ENCODE data around the gene NODAL.

NODAL gene

DNA sequence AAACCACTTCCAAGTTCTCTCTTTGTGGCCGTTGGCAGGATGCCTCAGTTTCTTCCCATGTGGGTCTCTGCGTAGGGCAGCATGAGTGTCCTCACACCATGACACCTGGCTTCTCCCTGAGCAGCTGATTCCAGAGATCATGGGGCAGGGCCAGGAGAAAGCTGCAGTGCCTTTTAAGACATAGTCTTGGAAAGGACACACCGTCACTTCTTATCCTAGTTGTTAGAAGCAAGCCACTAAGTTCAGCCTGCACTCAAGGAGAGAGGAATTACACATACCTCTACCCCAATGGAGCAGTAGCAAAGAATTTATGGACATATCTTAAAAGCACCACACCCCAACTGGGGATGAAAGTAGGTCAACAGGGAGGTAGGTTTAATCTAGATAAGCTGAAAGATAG lies 16.4 kb downstream of the NODAL start:
- Histone ChIP-seq H3K36me3 (ENCODE audit: insufficient read depth, low read depth, low read length) (peaks cover 97% of the 10 kb centered on the region), H3K27me3 (ENCODE audit: insufficient read depth, low read length) (no peaks in the 10 kb centered on the region)

DNA sequence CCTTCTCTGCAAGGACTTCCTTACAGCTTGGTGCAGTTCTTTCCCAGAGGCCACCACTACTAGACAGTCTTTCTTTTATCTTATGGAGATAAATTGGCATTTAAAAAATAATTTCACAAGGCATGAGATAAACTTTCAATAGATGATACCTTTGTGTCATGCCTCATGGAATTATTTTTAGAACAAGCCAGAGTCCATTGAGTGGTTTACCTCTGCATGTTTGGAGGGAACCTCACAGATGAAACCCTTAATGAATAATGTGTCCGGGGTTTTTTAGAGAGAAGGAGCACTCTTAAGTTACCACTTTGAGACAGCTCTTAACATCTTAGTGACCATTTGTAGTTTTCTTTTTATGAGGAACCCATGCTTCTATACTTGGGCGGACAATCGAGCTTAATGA lies 17.2 kb downstream of the NODAL start:
- no peak overlapping the region for H3K9ac ChIP-seq (ENCODE audit: low read depth, low read length)
- H3K27me3 ChIP-seq (ENCODE audit: insufficient read depth, low read length): no peaks in the 10 kb centered on the region
- no peaks in the 10 kb centered on the region for H3K9me3 ChIP-seq (ENCODE audit: insufficient read depth, low read depth, low read length)
- peaks cover 9% of the 10 kb centered on the region for H3K4me1 ChIP-seq (ENCODE audit: insufficient read depth, low read length)
- H3K4me3 ChIP-seq (ENCODE audit: low read length): no peak overlapping the region
- peaks cover 99% of the 10 kb centered on the region for H3K36me3 ChIP-seq (ENCODE audit: insufficient read depth, low read depth, low read length)
- no peak overlapping the region for H3K27ac ChIP-seq (ENCODE audit: low read length)

More for the DNA sequence above, 16.4 kb downstream of the NODAL start:
- Histone ChIP-seq H3K9ac (ENCODE audit: low read depth, low read length) (no peak overlapping the region), H3K27ac (ENCODE audit: low read length) (no peak overlapping the region), H3K4me3 (ENCODE audit: low read length) (no peak overlapping the region), H3K9me3 (ENCODE audit: insufficient read depth, low read depth, low read length) (no peaks in the 10 kb centered on the region), H3K4me1 (ENCODE audit: insufficient read depth, low read length) (peaks cover 9% of the 10 kb centered on the region)

DNA sequence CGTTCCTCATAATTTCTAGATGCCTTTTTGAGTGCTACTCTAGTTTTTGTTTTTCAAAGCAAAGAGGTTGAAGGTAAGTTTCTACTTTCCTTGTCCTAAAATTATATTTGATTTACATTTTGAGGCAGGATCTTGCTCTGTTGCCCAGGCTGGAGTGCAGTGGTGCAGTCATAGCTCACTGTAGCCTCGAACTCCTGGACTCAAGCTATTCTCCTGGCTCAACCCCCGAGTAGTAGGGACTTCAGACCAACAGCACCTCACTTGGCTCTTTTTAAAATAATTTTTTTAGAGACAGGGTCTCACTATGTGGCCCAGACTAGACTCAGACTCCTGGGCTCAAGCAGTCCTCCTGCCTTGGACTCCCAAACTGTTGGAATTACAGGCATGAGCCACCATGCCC lies 22.8 kb downstream of the NODAL start:
- no peak overlapping the region for H3K27ac ChIP-seq (ENCODE audit: low read length)
- H3K27me3 ChIP-seq (ENCODE audit: insufficient read depth, low read length): no peaks in the 10 kb centered on the region
- no peaks in the 10 kb centered on the region for H3K9me3 ChIP-seq (ENCODE audit: insufficient read depth, low read depth, low read length)
- H3K9ac ChIP-seq (ENCODE audit: low read depth, low read length): no peak overlapping the region
- H3K36me3 ChIP-seq (ENCODE audit: insufficient read depth, low read depth, low read length): peaks cover 43% of the 10 kb centered on the region
- no peak overlapping the region for H3K4me3 ChIP-seq (ENCODE audit: low read length)
- H3K4me1 ChIP-seq (ENCODE audit: insufficient read depth, low read length): peaks cover 5% of the 10 kb centered on the region; the same call in 1 of the 2 replicates

DNA sequence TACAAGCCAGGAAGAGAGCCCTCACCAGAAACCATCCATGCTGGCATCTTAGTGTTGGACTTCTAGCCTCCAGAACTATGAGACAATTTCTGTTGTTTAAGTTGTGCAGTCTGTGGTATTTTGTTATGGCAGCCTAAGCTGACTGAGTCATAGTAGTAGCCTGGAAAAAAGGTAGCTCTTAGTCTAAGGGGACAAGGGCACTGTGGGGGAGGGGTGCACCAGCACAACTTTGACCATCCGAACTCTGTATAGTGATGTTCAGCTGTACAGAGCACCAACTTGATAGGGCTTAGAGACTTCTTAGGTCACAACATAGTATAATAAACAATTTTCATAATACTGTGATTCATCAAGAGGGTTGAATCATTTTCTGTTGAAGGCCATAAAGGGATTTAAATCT lies 23.3 kb downstream of the NODAL start:
- H3K9me3 ChIP-seq (ENCODE audit: insufficient read depth, low read depth, low read length): no peaks in the 10 kb centered on the region
- H3K36me3 ChIP-seq (ENCODE audit: insufficient read depth, low read depth, low read length): peaks cover 38% of the 10 kb centered on the region
- no peak overlapping the region for H3K27ac ChIP-seq (ENCODE audit: low read length)
- no peaks in the 10 kb centered on the region for H3K27me3 ChIP-seq (ENCODE audit: insufficient read depth, low read length)
- H3K4me1 ChIP-seq (ENCODE audit: insufficient read depth, low read length): peaks cover under 1% of the 10 kb centered on the region; the same call in 1 of the 2 replicates
- H3K9ac ChIP-seq (ENCODE audit: low read depth, low read length): no peak overlapping the region
- H3K4me3 ChIP-seq (ENCODE audit: low read length): no peak overlapping the region

DNA sequence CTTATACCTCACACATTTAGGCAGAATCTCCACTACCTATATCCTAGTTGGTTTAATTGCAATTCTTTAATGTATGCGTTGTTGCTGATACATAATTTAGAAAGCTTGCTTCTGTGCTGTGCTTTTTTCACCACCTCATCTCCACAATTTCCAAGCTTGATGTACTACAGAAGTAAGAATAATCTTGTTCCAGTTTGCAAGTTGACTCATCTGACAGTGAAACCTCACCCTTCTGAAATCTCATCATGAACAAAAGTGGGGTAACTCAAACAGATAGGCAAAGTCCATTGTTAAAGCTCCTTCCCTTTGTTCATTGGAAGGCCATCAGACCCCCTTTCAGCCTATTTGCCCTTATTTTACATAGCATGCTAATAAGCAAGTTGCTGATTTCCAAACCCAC lies 23.9 kb downstream of the NODAL start:
- no peaks in the 10 kb centered on the region for H3K27me3 ChIP-seq (ENCODE audit: insufficient read depth, low read length)
- peaks cover 32% of the 10 kb centered on the region for H3K36me3 ChIP-seq (ENCODE audit: insufficient read depth, low read depth, low read length)

DNA sequence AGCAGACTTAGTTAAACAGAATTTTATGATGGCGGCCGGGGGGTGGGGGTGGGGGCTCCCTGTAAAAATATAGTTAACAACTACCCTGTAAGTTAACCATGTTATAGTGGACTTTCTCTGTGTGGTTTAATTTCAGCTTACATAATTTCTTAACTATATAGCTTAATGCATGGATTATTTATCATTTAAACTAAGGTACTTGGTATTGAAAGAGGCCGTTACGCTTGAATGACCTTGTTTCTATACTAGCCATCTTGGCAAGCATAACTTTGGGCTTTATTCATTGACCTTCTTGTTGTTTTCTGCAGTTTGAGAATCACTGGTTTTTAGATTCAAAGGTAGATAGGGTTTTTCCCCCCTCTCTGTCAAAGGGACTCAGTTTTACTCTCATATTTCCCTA lies 29.1 kb downstream of the NODAL start:
- no peaks in the 10 kb centered on the region for H3K9me3 ChIP-seq (ENCODE audit: insufficient read depth, low read depth, low read length)
- H3K27me3 ChIP-seq (ENCODE audit: insufficient read depth, low read length): no peaks in the 10 kb centered on the region
- no peak overlapping the region for H3K9ac ChIP-seq (ENCODE audit: low read depth, low read length)
- H3K27ac ChIP-seq (ENCODE audit: low read length): no peak overlapping the region
- peaks cover 25% of the 10 kb centered on the region for H3K36me3 ChIP-seq (ENCODE audit: insufficient read depth, low read depth, low read length)
- H3K4me1 ChIP-seq (ENCODE audit: insufficient read depth, low read length): peaks cover 9% of the 10 kb centered on the region
- H3K4me3 ChIP-seq (ENCODE audit: low read length): no peak overlapping the region

More for the DNA sequence above, 23.9 kb downstream of the NODAL start:
- no peaks in the 10 kb centered on the region; the same call in 1 of the 2 replicates for H3K4me1 ChIP-seq (ENCODE audit: insufficient read depth, low read length)
- H3K9ac ChIP-seq (ENCODE audit: low read depth, low read length): no peak overlapping the region
- no peaks in the 10 kb centered on the region for H3K9me3 ChIP-seq (ENCODE audit: insufficient read depth, low read depth, low read length)
- H3K27ac ChIP-seq (ENCODE audit: low read length): no peak overlapping the region
- no peak overlapping the region for H3K4me3 ChIP-seq (ENCODE audit: low read length)

DNA sequence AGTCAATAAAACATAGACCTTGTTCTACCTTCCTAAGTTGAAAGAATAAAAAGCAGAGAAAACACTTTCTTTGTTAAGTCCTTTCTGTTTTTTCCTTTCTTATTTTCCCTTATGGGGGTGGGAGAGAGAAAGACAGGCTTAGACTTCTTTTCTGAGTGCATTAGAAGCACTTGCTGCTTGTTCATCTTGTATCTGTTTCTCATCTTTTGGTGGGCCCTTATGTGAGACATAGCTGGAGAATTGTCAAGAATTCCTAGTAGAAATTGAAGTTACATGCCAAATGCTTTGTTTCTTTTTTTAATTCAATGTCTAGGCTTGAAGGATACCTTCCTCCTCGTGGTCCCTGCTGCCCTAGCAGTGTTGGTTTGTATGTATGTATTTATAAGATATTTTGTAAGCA lies 30.9 kb downstream of the NODAL start:
- Histone ChIP-seq H3K27ac (ENCODE audit: low read length) (no peak overlapping the region), H3K4me3 (ENCODE audit: low read length) (no peak overlapping the region), H3K9ac (ENCODE audit: low read depth, low read length) (no peak overlapping the region), H3K4me1 (ENCODE audit: insufficient read depth, low read length) (peaks cover 19% of the 10 kb centered on the region), H3K27me3 (ENCODE audit: insufficient read depth, low read length) (no peaks in the 10 kb centered on the region), H3K36me3 (ENCODE audit: insufficient read depth, low read depth, low read length) (peaks cover 31% of the 10 kb centered on the region), H3K9me3 (ENCODE audit: insufficient read depth, low read depth, low read length) (no peaks in the 10 kb centered on the region)

DNA sequence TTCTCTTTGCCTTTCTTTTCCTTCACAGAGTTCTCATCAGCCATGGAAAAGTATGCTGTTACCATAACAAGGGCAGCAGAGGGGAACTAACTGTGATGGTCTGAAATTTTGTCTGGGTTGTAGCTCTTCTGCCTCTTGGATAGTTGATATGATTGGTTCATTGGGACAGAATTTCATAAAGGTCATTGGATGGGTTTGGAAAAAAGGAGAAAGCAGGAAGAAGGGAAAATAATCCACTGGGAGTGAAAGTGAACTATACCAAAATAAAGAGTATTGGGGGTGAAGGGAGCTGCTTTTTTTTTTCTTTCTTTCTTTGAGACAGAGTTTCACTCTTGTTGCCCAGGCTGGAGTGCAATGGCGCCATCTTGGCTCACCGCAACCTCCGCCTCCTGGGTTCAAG lies 31.7 kb downstream of the NODAL start:
- H3K9me3 ChIP-seq (ENCODE audit: insufficient read depth, low read depth, low read length): no peaks in the 10 kb centered on the region
- no peak overlapping the region for H3K27ac ChIP-seq (ENCODE audit: low read length)
- no peak overlapping the region for H3K4me3 ChIP-seq (ENCODE audit: low read length)
- H3K36me3 ChIP-seq (ENCODE audit: insufficient read depth, low read depth, low read length): peaks cover 31% of the 10 kb centered on the region
- no peaks in the 10 kb centered on the region for H3K27me3 ChIP-seq (ENCODE audit: insufficient read depth, low read length)
- no peak overlapping the region for H3K9ac ChIP-seq (ENCODE audit: low read depth, low read length)
- H3K4me1 ChIP-seq (ENCODE audit: insufficient read depth, low read length): peaks cover 20% of the 10 kb centered on the region

DNA sequence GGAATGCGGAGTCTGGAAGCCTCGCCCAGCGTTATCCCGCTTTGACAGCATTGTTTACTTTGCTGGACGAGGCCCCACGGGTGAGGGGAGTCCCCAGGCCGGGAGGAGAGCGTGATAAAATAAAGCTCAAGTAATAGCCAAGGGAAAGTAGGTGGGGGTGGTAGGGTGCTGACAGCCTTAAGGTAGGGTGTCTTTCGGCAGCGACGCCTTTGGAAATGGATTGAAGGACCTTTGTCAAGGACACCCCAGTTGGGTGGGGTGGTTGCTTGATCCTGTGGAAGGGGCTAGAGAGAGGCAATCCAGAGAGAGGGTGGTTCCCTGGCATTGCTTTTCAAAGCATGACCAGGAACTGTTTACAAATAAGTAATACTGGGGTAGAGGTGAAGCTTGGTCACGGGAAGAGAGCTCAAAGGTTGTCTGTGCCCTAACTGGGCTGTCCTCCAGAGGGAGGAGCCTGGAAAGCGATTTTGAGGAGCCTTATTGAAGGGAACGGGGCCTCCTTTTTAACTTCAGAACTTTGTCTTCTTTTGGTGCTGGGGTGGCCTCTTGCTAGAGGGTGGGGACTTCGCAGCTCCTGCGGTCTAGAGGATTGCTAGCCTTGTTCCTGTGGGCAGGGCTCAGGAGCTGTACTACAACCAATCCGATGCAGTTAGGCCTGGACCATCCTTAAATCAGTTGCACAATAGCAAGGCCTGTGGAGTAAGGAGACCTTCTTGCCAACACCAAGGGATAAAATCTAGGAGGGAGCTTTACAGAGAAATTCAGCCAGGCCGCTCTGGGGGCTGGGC lies 36.2 kb downstream of the NODAL start:
- no peaks in the 10 kb centered on the region for H3K9me3 ChIP-seq (ENCODE audit: insufficient read depth, low read depth, low read length)
- peaks cover 16% of the 10 kb centered on the region; the same call in 1 of the 2 replicates for H3K4me1 ChIP-seq (ENCODE audit: insufficient read depth, low read length)
- H3K4me3 ChIP-seq (ENCODE audit: low read length): peak overlapping the region; percentile 99
- peaks cover 16% of the 10 kb centered on the region; the same call in 1 of the 2 replicates for H3K36me3 ChIP-seq (ENCODE audit: insufficient read depth, low read depth, low read length)
- no peaks in the 10 kb centered on the region for H3K27me3 ChIP-seq (ENCODE audit: insufficient read depth, low read length)
- no peak overlapping the region for H3K27ac ChIP-seq (ENCODE audit: low read length)
- H3K9ac ChIP-seq (ENCODE audit: low read depth, low read length): peak overlapping the region; percentile 87

DNA sequence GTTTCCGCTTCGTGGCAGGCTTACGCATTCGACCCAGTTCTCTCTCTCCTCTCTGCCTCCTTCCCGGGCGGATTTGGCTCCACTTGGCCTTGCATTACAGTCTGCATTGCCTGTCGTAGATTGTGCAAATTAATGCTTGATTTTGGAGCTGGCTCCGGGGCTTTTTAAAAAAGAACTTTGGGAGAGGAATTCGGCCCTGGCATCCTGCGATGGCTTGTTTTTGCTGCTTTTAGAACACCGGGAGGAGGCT lies 36.8 kb downstream of the NODAL start:
- H3K4me1 ChIP-seq (ENCODE audit: insufficient read depth, low read length): peaks cover 15% of the 10 kb centered on the region; the same call in 1 of the 2 replicates
- H3K27ac ChIP-seq (ENCODE audit: low read length): no peak overlapping the region

DNA sequence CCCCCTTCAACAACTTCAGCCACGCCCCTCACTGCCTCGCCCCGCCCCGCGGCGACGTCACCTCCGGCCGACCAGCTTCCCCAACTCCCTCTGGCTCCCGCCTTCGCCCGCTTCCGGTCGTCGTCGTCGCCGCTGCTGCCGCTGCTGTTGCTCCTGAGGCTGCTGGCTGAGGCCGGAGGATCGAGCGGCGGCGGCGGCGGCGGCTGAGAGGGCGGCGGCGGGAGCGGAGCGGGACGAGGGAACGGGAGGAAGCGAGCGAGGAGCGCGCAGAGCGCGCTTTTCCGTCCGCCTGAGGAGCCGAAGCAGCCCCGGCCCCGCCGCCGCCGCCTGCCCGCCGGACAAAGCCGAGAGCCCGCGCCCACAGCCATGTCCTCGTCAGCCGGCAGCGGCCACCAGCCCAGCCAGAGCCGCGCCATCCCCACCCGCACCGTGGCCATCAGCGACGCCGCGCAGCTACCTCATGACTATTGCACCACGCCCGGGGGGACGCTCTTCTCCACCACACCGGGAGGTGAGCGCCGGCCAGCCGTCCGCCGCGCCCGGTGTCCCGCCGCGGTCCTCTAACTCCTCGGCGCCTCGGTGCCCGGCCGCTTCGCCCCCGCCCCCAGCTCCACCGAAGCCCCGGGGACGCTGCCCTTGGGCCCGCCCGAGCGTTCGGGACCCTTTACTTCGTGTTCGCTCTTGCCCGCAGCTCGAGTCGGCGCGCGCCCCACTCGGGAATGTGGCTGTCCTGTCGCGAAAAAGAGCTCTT lies 37.3 kb downstream of the NODAL start, which contains the start of gene EIF4EBP2:
Gene EIF4EBP2 (plus strand): TSS at position 110 of the 751 bp plus-strand sequence. CDS start 257 bp downstream, at position 367.
- Histone ChIP-seq H3K9me3 (ENCODE audit: insufficient read depth, low read depth, low read length) (no peaks in the 10 kb centered on the region), H3K27ac (ENCODE audit: low read length) (no peak within 1 kb of the TSS), H3K27me3 (ENCODE audit: insufficient read depth, low read length) (no peaks in the 10 kb centered on the region), H3K36me3 (ENCODE audit: insufficient read depth, low read depth, low read length) (peaks cover 16% of the 10 kb centered on the region; the same call in 1 of the 2 replicates), H3K4me3 (ENCODE audit: low read length) (peak within 1 kb of the TSS; percentile 99), H3K9ac (ENCODE audit: low read depth, low read length) (peak within 1 kb of the TSS; percentile 87), H3K4me1 (ENCODE audit: insufficient read depth, low read length) (peaks cover 15% of the 10 kb centered on the region; the same call in 1 of the 2 replicates)

More for the DNA sequence above, 36.8 kb downstream of the NODAL start:
- H3K36me3 ChIP-seq (ENCODE audit: insufficient read depth, low read depth, low read length): peaks cover 16% of the 10 kb centered on the region; the same call in 1 of the 2 replicates
- peak overlapping the region; percentile 99 for H3K4me3 ChIP-seq (ENCODE audit: low read length)
- no peaks in the 10 kb centered on the region for H3K9me3 ChIP-seq (ENCODE audit: insufficient read depth, low read depth, low read length)
- no peaks in the 10 kb centered on the region for H3K27me3 ChIP-seq (ENCODE audit: insufficient read depth, low read length)
- peak overlapping the region; percentile 87 for H3K9ac ChIP-seq (ENCODE audit: low read depth, low read length)
